Transverse colon (tissue), 4 donors: ENCODE data around the gene FAM107B. TPM values are rescaled to one million over a fixed set of nuclear protein-coding genes. Genes with fewer than 3 reads are reported as not detected.

Experiments used
- DNase-seq: peaks from one replicate; pipeline ENCODE4 v3.0.0-alpha.2; 2019
- H3K27ac ChIP-seq, 4 donors: fragments of 200-600 bp; sonication (generic); 2 replicates each; pipeline ENCODE4 v1.5.1; 2016 to 2018; ENCODE audit warnings: inconsistent platforms in 4 of 4
- H3K27me3 ChIP-seq: fragments of 200-600 bp; sonication (generic); 2 replicates; pipeline ENCODE4 v1.5.1; 2017; ENCODE audit warnings: inconsistent platforms
- H3K36me3 ChIP-seq, 4 donors: fragments of 200-600 bp; sonication (generic); 2 replicates each; pipeline ENCODE4 v1.5.1; 2017 to 2019; ENCODE audit warnings: inconsistent platforms in 4 of 4
- H3K4me1 ChIP-seq, 4 donors: fragments of 200-600 bp; sonication (generic); 2 replicates each; pipeline ENCODE4 v1.5.1; 2017 to 2020; ENCODE audit warnings: inconsistent platforms in 4 of 4
- H3K4me3 ChIP-seq, 4 donors: fragments of 200-600 bp; sonication (generic); 1 replicate in 1 of 4; 2 replicates in 3 of 4; pipeline versions ENCODE4 v1.5.1 to v1.6.1; 2017 to 2019; ENCODE audit warnings: inconsistent platforms in 4 of 4
- H3K9me3 ChIP-seq, 2 donors: fragments of 200-600 bp; sonication (generic); 2 replicates each; pipeline ENCODE4 v1.5.1; 2017 to 2019; ENCODE audit warnings: inconsistent platforms in 2 of 2
- CTCF ChIP-seq, 5 experiments: fragments of 200-600 bp in 3 of 5; fragments of 450-650 bp in 2 of 5; sonication (generic) in 3 of 5; IDR thresholded peaks; 1 replicate in 2 of 5; 2 replicates in 3 of 5; pipeline ENCODE4 v1.5.1; 2016 to 2017; ENCODE audit warnings: antibody characterized with exemption in 5 of 5, inconsistent platforms in 3 of 5, mild to moderate bottlenecking in 2 of 5, moderate library complexity in 1 of 5
- EP300 ChIP-seq: sonication (generic); formaldehyde crosslinking; IDR thresholded peaks from one replicate; pipeline ENCODE4 v1.6.1; 2017; ENCODE audit warnings: antibody characterized with exemption, low read depth
- POLR2A ChIP-seq: fragments of 450-650 bp; IDR thresholded peaks from one replicate; pipeline ENCODE4 v1.6.1; 2016; ENCODE audit warnings: antibody characterized with exemption, mild to moderate bottlenecking, moderate library complexity
- POLR2AphosphoS5 ChIP-seq, 3 donors: sonication (generic); formaldehyde crosslinking; IDR thresholded peaks; one replicate each; pipeline ENCODE4 v1.6.1; 2016; ENCODE audit warnings: antibody characterized with exemption in 3 of 3
- WGBS, 2 donors: methylation state at CpG; one replicate each; pipeline ENCODE4 v1.1.5; 2018; ENCODE audit warnings: low coverage in 1 of 2; 5-methylcytosine and 5-hydroxymethylcytosine counted together
- in situ Hi-C, 4 donors: fragments of 200-750 bp; cut with MboI; loops; one replicate each; pipeline versions ENCODE4 v1.15.0 to v1.15.1; 2017; ENCODE audit warnings: low sequenced_read_pairs in 3 of 4, low pct_ligation_motif_present in 1 of 4, low pct_unique_long_range_greater_than_20kb in 1 of 4
- intact Hi-C: fragments of 100-400 bp; cut with DNase I; formaldehyde crosslinking; loops from one replicate; pipeline ENCODE4 v1.15.1; 2023; ENCODE audit warnings: low total_unique reads
- total RNA-seq, 4 donors: library from RNA; depleted of rRNA; stranded (reverse); fragments of >200 nt; gene quantifications; one replicate each; pipeline ENCODE4 v1.1.0, GENCODE V29; 2016

The FAM107B gene
- total RNA-seq, 4 donors from 2014 or later, result 23.9 to 71.0 (median 52.8) TPM

- Histone ChIP-seq H3K9me3 (no peaks in the 10 kb centered on the region), H3K36me3 (no peaks in the 10 kb centered on the region), H3K4me1 (peaks cover 0 to 30% (median 4%) of the 10 kb centered on the region in 4 donors), H3K27me3 (no peaks in the 10 kb centered on the region), H3K27ac (no peak overlapping the region), H3K4me3 (no peak overlapping the region)
- in situ Hi-C loops (no loop called here), intact Hi-C loops (no loop called here)
- WGBS, 2 donors, result 81 to 89% methylated on average over 1 of the region's 1 CpG
- DNase-seq, result no peak
- TF ChIP-seq CTCF (IDR thresholded peaks at IDR 0.05) (no peak), POLR2A (no peak), POLR2AphosphoS5 (IDR thresholded peaks at IDR 0.05) (no peak), EP300 (no peak)
Observed at GRCh38 chr10:14579405-14579804, 195.3 kb downstream of the FAM107B start.

GRCh38 chr10:14578060-14578952 is 196.4 kb downstream of the FAM107B start:
- Histone ChIP-seq H3K9me3 (no peaks in the 10 kb centered on the region), H3K4me3 (no peak overlapping the region), H3K4me1 (peaks cover 0 to 24% (median 4%) of the 10 kb centered on the region in 4 donors), H3K36me3 (no peaks in the 10 kb centered on the region), H3K27ac (peak overlapping the region in 2 of 4 donors; percentile 18 to 39), H3K27me3 (no peaks in the 10 kb centered on the region)
- in situ Hi-C loops, result no loop called here
- intact Hi-C loops, result no loop called here
- 62 to 74% methylated on average over 13 to 18 of the region's 18 CpGs for whole genome bisulfite sequencing, 2 donors
- DNase-seq, result no peak
- TF ChIP-seq EP300 (no peak), POLR2A (no peak), CTCF (IDR thresholded peaks at IDR 0.05) (no peak), POLR2AphosphoS5 (IDR thresholded peaks at IDR 0.05) (no peak)

- Histone ChIP-seq H3K27me3 (no peaks in the 10 kb centered on the region), H3K36me3 (no peaks in the 10 kb centered on the region), H3K27ac (no peak overlapping the region), H3K9me3 (no peaks in the 10 kb centered on the region), H3K4me3 (no peak overlapping the region), H3K4me1 (peaks cover 7 to 29% (median 19%) of the 10 kb centered on the region in 4 donors)
- intact Hi-C loops (no loop called here), in situ Hi-C loops (no loop called here)
- DNase-seq, result no peak
- 71 to 88% methylated on average over 6 of the region's 6 CpGs for WGBS, 2 donors
- TF ChIP-seq POLR2AphosphoS5 (IDR thresholded peaks at IDR 0.05), result no peak
- TF ChIP-seq EP300, result no peak
Observed at GRCh38 chr10:14574885-14575284, 199.8 kb downstream of the FAM107B start.

GRCh38 chr10:14574291-14574690 is 200.4 kb downstream of the FAM107B start:
- TF ChIP-seq EP300, result no peak
- TF ChIP-seq CTCF (IDR thresholded peaks at IDR 0.05), result no peak
- TF ChIP-seq POLR2AphosphoS5 (IDR thresholded peaks at IDR 0.05), result no peak
- TF ChIP-seq POLR2A, result no peak
- peaks cover 7 to 23% (median 21%) of the 10 kb centered on the region in 4 donors for H3K4me1 ChIP-seq
- intact Hi-C loops (no loop called here), in situ Hi-C loops (no loop called here)
- no peak for DNase-seq
- no peak overlapping the region for H3K27ac ChIP-seq
- H3K9me3 ChIP-seq, result no peaks in the 10 kb centered on the region
- WGBS, 2 donors, result 71 to 81% methylated on average over 2 to 3 of the region's 3 CpGs
- no peaks in the 10 kb centered on the region for H3K27me3 ChIP-seq
- H3K36me3 ChIP-seq, result no peaks in the 10 kb centered on the region
- H3K4me3 ChIP-seq, result no peak overlapping the region
